CD8-positive, alpha-beta memory T cell (primary cell): ENCODE data around the gene RITA1. TPM values are rescaled to one million over a fixed set of nuclear protein-coding genes. Genes with fewer than 3 reads are reported as not detected.
A peak's percentile ranks its signal among the peaks of the same experiment; 100 is the strongest.
"Not testable (repeated sequence)": the region's sequence is repeated elsewhere in the genome, so short reads cannot be mapped to it uniquely, and the experiment has no call there.

Experiments used
- CTCF ChIA-PET: fragments of 350-600 bp; sonication (Branson Sonifier 250); formaldehyde crosslinking; loops from one replicate; lab custom pipeline; 2021; ENCODE audit warnings: antibody characterized with exemption; lab: Charles Lee
- POLR2A ChIA-PET: fragments of 350-600 bp; sonication (Branson Sonifier 250); formaldehyde crosslinking; loops from one replicate; lab custom pipeline; 2021; ENCODE audit warnings: antibody characterized with exemption; lab: Charles Lee
- DNase-seq, 5 donors: peaks; one replicate each; pipeline versions ENCODE4 v3.0.0 to v3.0.0-alpha.2; 2020 to 2022; ENCODE audit warnings: mixed read lengths in 1 of 5
- H3K27ac ChIP-seq: one replicate; pipeline ENCODE4 v1.7.0; 2013; ENCODE audit warnings: low read depth, mild to moderate bottlenecking, low read length, moderate library complexity
- H3K27me3 ChIP-seq: 2 replicates; pipeline ENCODE4 v1.7.0; 2013; ENCODE audit warnings: low read length, mild to moderate bottlenecking; ENCODE audit not compliant: insufficient read depth, poor library complexity, severe bottlenecking
- H3K36me3 ChIP-seq: 2 replicates; pipeline ENCODE4 v1.7.0; 2013; ENCODE audit warnings: mild to moderate bottlenecking, low read length, moderate library complexity; ENCODE audit not compliant: insufficient read depth
- H3K4me1 ChIP-seq: 2 replicates; pipeline ENCODE4 v1.7.0; 2013; ENCODE audit warnings: mild to moderate bottlenecking, low read length, moderate library complexity; ENCODE audit not compliant: insufficient read depth
- H3K4me3 ChIP-seq: 2 replicates; pipeline ENCODE4 v1.7.0; 2013; ENCODE audit warnings: mild to moderate bottlenecking, low read length
- H3K9me3 ChIP-seq: 2 replicates; pipeline ENCODE4 v1.7.0; 2013; ENCODE audit warnings: mild to moderate bottlenecking, low read length
- H3K27ac Mint-ChIP-seq, 8 donors: one replicate each; pipeline ENCODE4 v1.8.0; 2020 to 2021; ENCODE audit warnings: mixed read lengths in 8 of 8, mild to moderate bottlenecking in 6 of 8, inconsistent platforms in 3 of 8, moderate library complexity in 3 of 8
- H3K27me3 Mint-ChIP-seq, 2 donors: one replicate each; pipeline ENCODE4 v1.8.0; 2020 to 2021; ENCODE audit warnings: mixed read lengths in 2 of 2, mild to moderate bottlenecking in 1 of 2, moderate library complexity in 1 of 2
- H3K36me3 Mint-ChIP-seq, 3 donors: one replicate each; pipeline ENCODE4 v1.8.0; 2020 to 2021; ENCODE audit warnings: mixed read lengths in 3 of 3, inconsistent platforms in 1 of 3, mild to moderate bottlenecking in 1 of 3
- H3K4me1 Mint-ChIP-seq, 3 donors: one replicate each; pipeline ENCODE4 v1.8.0; 2020 to 2021; ENCODE audit warnings: mixed read lengths in 3 of 3, inconsistent platforms in 1 of 3, mild to moderate bottlenecking in 1 of 3
- H3K4me3 Mint-ChIP-seq, 7 donors: one replicate each; pipeline ENCODE4 v1.8.0; 2020 to 2021; ENCODE audit warnings: mixed read lengths in 7 of 7, mild to moderate bottlenecking in 6 of 7, moderate library complexity in 4 of 7, inconsistent platforms in 2 of 7
- H3K9me3 Mint-ChIP-seq, 5 donors: one replicate each; pipeline ENCODE4 v1.8.0; 2020 to 2022; ENCODE audit warnings: mixed read lengths in 5 of 5, mild to moderate bottlenecking in 3 of 5, moderate library complexity in 2 of 5, inconsistent platforms in 1 of 5
- polyA plus RNA-seq: library from polyadenylated mRNA; unstranded; fragments of 300-500 nt; fragmentation: Illumina TruSeq; gene quantifications from one replicate; pipeline ENCODE4 v1.2.3, GENCODE V29; 2021
- total RNA-seq, 2 experiments: library from RNA; stranded (reverse); gene quantifications; one replicate each; pipeline ENCODE4 v1.2.3, GENCODE V29; 2021

The RITA1 gene
- total and polyA plus RNA-seq, 3 experiments from 2014 or later: 21.1 to 27.4 (median 22.5) TPM

- H3K9me3 Mint-ChIP-seq, DNase-seq, H3K36me3 Mint-ChIP-seq, H3K4me3 ChIP-seq, H3K27me3 ChIP-seq, H3K4me1 Mint-ChIP-seq, H3K27me3 Mint-ChIP-seq, H3K27ac Mint-ChIP-seq, POLR2A ChIA-PET, H3K4me1 ChIP-seq, H3K36me3 ChIP-seq, H3K27ac ChIP-seq, CTCF ChIA-PET, H3K4me3 Mint-ChIP-seq, H3K9me3 ChIP-seq: not testable (repeated sequence)
These were observed 43.8 kb upstream of the RITA1 start for GRCh38 chr12:113141716-113142115.

GRCh38 chr12:113142173-113142885 is 43.2 kb upstream of the RITA1 start:
- Mint-ChIP-seq H3K27me3 (peaks cover 6 to 7% of the 10 kb centered on the region in 2 donors), H3K9me3 (peaks cover 0 to 4% (median 0%) of the 10 kb centered on the region in 5 donors), H3K4me3 (no peak overlapping the region), H3K36me3 (no peaks in the 10 kb centered on the region), H3K27ac (peak overlapping the region in 1 of 8 donors; percentile 17), H3K4me1 (no peaks in the 10 kb centered on the region)
- H3K4me1 ChIP-seq: no peaks in the 10 kb centered on the region
- no peak overlapping the region for H3K4me3 ChIP-seq
- H3K27me3 ChIP-seq: no peaks in the 10 kb centered on the region
- no peak for DNase-seq
- no peaks in the 10 kb centered on the region for H3K36me3 ChIP-seq
- H3K27ac ChIP-seq: no peak overlapping the region
- ChIA-PET POLR2A (no interaction called here), CTCF (no interaction called here)
- no peaks in the 10 kb centered on the region for H3K9me3 ChIP-seq

GRCh38 chr12:113142886-113143332 is 42.6 kb upstream of the RITA1 start:
- Mint-ChIP-seq H3K36me3 (no peaks in the 10 kb centered on the region), H3K27me3 (peaks cover 8 to 9% of the 10 kb centered on the region in 2 donors), H3K4me3 (no peak overlapping the region), H3K27ac (no peak overlapping the region), H3K9me3 (peaks cover 0 to 6% (median 0%) of the 10 kb centered on the region in 5 donors), H3K4me1 (no peaks in the 10 kb centered on the region)
- CTCF ChIA-PET: no interaction called here
- no peak for DNase-seq
- Histone ChIP-seq H3K4me3 (no peak overlapping the region), H3K4me1 (no peaks in the 10 kb centered on the region), H3K9me3 (no peaks in the 10 kb centered on the region), H3K27ac (no peak overlapping the region), H3K36me3 (no peaks in the 10 kb centered on the region), H3K27me3 (no peaks in the 10 kb centered on the region)
- POLR2A ChIA-PET: no interaction called here

GRCh38 chr12:113143959-113144358 is 41.6 kb upstream of the RITA1 start:
- H3K4me3 Mint-ChIP-seq: no peak overlapping the region
- peaks cover 0 to 6% (median 0%) of the 10 kb centered on the region in 5 donors for H3K9me3 Mint-ChIP-seq
- no peaks in the 10 kb centered on the region for H3K4me1 Mint-ChIP-seq
- Histone ChIP-seq H3K4me1 (no peaks in the 10 kb centered on the region), H3K36me3 (no peaks in the 10 kb centered on the region), H3K9me3 (no peaks in the 10 kb centered on the region), H3K4me3 (no peak overlapping the region), H3K27me3 (no peaks in the 10 kb centered on the region), H3K27ac (no peak overlapping the region)
- no peaks in the 10 kb centered on the region for H3K36me3 Mint-ChIP-seq
- ChIA-PET CTCF (no interaction called here), POLR2A (no interaction called here)
- H3K27ac Mint-ChIP-seq: no peak overlapping the region
- DNase-seq: no peak
- H3K27me3 Mint-ChIP-seq: peaks cover 4 to 5% of the 10 kb centered on the region in 2 donors

DNA sequence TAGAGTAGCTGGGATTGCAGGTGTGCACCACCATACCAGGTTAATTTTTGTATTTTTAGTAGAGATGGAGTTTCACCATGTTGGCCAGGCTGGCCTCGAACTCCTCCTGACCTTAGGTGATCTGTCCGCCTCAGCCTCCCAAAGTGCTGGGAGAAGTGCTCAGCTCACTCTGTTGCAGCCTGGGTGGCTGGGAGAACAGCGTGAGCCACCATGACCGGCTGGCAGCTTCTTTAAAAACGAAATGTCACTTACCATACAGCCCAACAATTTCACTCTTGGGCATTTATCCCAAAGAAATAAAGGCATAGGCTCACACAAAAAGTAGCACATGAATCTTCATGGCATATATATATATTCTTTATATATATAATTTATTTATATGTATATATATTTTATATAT is 40.7 kb upstream of the RITA1 start:
- CTCF ChIA-PET: no interaction called here

DNA sequence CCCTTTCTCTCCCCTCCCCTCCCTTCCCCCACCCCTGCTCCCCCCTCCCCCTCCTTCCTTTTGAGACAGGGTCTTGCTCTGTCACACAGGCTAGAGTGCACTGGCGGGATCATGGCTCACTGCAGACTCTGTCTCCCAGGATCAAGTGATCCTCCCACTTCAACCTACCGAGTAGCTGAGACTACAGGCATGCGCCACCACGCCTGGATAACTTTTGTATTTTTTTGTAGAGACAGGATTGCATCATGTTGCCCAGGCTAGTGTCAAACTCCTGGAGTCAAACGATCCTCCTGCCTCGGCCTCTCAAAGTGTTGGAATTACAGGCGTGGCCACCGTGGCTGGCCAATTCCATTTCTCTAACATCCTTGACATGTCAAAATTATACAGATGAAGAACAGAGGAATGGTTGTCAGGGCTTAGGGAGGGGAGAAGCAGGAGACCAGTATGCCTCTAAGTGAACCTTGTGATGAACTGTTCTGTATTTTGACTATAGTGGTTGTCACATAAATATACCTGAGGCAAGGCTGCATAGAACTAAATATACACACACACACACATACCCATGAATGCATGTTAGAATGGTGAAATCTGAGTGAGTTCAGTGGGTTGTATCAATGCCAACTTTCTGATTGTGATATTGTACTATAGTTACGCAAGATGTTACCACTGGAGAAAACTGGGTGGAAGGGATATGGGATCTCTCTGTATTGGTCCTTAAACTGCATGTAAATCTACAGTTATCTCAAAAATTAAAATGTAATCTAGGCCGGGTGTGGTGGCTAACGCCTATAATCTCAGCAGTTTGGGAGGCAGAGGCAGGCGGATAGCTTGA is 39.6 kb upstream of the RITA1 start:
- Histone ChIP-seq H3K27ac (no peak overlapping the region), H3K4me1 (no peaks in the 10 kb centered on the region), H3K27me3 (no peaks in the 10 kb centered on the region), H3K4me3 (no peak overlapping the region), H3K36me3 (no peaks in the 10 kb centered on the region), H3K9me3 (no peaks in the 10 kb centered on the region)
- no peaks in the 10 kb centered on the region for H3K36me3 Mint-ChIP-seq
- H3K27ac Mint-ChIP-seq: no peak overlapping the region
- H3K27me3 Mint-ChIP-seq: peaks cover 2 to 10% of the 10 kb centered on the region in 2 donors
- ChIA-PET POLR2A (no interaction called here), CTCF (no interaction called here)
- H3K9me3 Mint-ChIP-seq: peaks cover 0 to 6% (median 0%) of the 10 kb centered on the region in 5 donors
- H3K4me1 Mint-ChIP-seq: no peaks in the 10 kb centered on the region
- no peak for DNase-seq
- H3K4me3 Mint-ChIP-seq: no peak overlapping the region

More for the DNA sequence above, 40.7 kb upstream of the RITA1 start:
- Histone ChIP-seq H3K4me3 (no peak overlapping the region), H3K9me3 (no peaks in the 10 kb centered on the region), H3K27me3 (no peaks in the 10 kb centered on the region), H3K36me3 (no peaks in the 10 kb centered on the region), H3K27ac (no peak overlapping the region), H3K4me1 (no peaks in the 10 kb centered on the region)
- Mint-ChIP-seq H3K9me3 (peaks cover 0 to 6% (median 0%) of the 10 kb centered on the region in 5 donors), H3K36me3 (no peaks in the 10 kb centered on the region), H3K4me3 (no peak overlapping the region), H3K27me3 (peaks cover 2 to 4% of the 10 kb centered on the region in 2 donors), H3K27ac (no peak overlapping the region), H3K4me1 (no peaks in the 10 kb centered on the region)
- POLR2A ChIA-PET: no interaction called here
- no peak for DNase-seq

DNA sequence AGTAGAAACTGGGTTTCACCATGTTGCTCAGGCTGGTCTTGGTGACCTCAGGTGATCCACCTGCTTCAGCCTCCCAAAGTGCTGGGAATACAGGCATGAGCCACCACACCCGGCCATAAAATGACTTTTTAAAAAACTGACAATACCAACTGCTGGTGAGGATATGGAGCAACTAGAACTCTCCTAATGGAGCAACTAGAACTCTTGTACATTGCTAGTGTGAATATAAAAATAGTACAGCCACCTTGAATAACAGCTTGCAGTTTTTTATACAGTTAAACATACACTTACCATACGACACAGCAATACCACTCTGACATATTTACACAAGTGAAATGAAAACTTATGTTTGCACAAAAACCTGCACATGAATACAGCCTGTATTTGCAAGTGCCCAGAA is 38.5 kb upstream of the RITA1 start:
- Mint-ChIP-seq H3K9me3 (peaks cover 0 to 6% (median 0%) of the 10 kb centered on the region in 5 donors), H3K27me3 (peaks cover 2 to 12% of the 10 kb centered on the region in 2 donors)
- H3K27ac ChIP-seq: no peak overlapping the region

More for the DNA sequence above, 38.5 kb upstream of the RITA1 start:
- Histone ChIP-seq H3K36me3 (no peaks in the 10 kb centered on the region), H3K27me3 (no peaks in the 10 kb centered on the region), H3K9me3 (no peaks in the 10 kb centered on the region), H3K4me1 (no peaks in the 10 kb centered on the region), H3K4me3 (no peak overlapping the region)
- no peak for DNase-seq
- CTCF ChIA-PET: no interaction called here
- Mint-ChIP-seq H3K27ac (no peak overlapping the region), H3K4me1 (peaks cover under 1 to 2% (median under 1%) of the 10 kb centered on the region in 3 donors), H3K4me3 (no peak overlapping the region), H3K36me3 (no peaks in the 10 kb centered on the region)
- POLR2A ChIA-PET: no interaction called here
